ENCODE data around the gene RASL11A. TPM values are rescaled to one million over a fixed set of nuclear protein-coding genes. Genes with fewer than 3 reads are reported as not detected.

RASL11A gene
- total and polyA plus RNA-seq, 2 of the 8 experiments (the other 6 are each of a cell fraction or from before 2014, with no cell fraction given): 2.9 to 6.8 TPM

DNA sequence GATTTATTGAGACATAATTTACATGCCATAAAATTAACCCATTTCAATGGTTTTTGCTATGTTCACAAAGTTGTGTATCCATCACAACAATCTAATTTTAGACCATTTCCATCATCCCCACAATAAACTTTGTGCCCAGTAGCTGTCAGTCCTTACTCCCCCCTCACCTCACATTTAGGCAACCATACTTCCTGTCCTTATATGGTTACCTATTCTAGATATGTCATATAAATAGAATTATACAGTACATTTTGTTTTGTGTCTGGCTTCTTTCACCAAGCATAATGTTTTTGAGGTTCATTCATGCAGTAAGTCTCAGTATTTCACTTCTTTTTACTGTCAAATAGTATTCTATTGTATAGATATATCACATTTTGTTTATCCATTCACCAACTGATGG, 42.5 kb upstream of the RASL11A start:
- Histone ChIP-seq H3K9ac (replicated peaks in 1 of 4; ENCODE audit: extremely low read depth in 1 of 4, low read depth in 3 of 4, low read length in 3 of 4) (no peak overlapping the region), H3K36me3 (ENCODE audit: control insufficient read depth in 2 of 4, insufficient read depth in 4 of 4, low read length in 3 of 4) (no peaks in the 10 kb centered on the region), H4K20me1 (replicated peaks in 1 of 2; ENCODE audit: control insufficient read depth in 1 of 2, insufficient read depth in 2 of 2, low read length in 2 of 2) (no peaks in the 10 kb centered on the region), H2BK20ac (ENCODE audit: low read length) (no peak overlapping the region), H3K4ac (replicated peaks; ENCODE audit: insufficient read length, low read depth, low read length) (no peak overlapping the region), H2AK5ac (ENCODE audit: low read depth, low read length) (no peak overlapping the region), H2AFZ (ENCODE audit: low read length) (no peak overlapping the region), H3K79me2 (ENCODE audit: control insufficient read depth in 1 of 2, insufficient read depth in 2 of 2, low read length in 2 of 2) (no peaks in the 10 kb centered on the region), H3K79me1 (ENCODE audit: low read depth, low read length) (no peaks in the 10 kb centered on the region), H3K4me1 (replicated peaks in 1 of 4; ENCODE audit: control insufficient read depth in 3 of 4, insufficient read depth in 4 of 4, low read length in 3 of 4) (no peaks in the 10 kb centered on the region), H2BK5ac (ENCODE audit: low read depth, low read length) (no peak overlapping the region), H3K27me3 (replicated peaks in 1 of 4; ENCODE audit: control insufficient read depth in 3 of 4, extremely low read depth in 1 of 4, insufficient read depth in 3 of 4, low read length in 3 of 4) (no peaks in the 10 kb centered on the region), H2BK120ac (replicated peaks; ENCODE audit: low read depth, low read length) (no peak overlapping the region), H3K14ac (ENCODE audit: insufficient read length) (no peak overlapping the region), H3K56ac (replicated peaks; ENCODE audit: insufficient read length, low read depth, low read length) (no peak overlapping the region), H4K91ac (replicated peaks; ENCODE audit: insufficient read length, low read length) (no peak overlapping the region), H3K4me3 (ENCODE audit: extremely low read depth in 1 of 4, insufficient read depth in 2 of 4, low read depth in 3 of 4, low read length in 4 of 4) (no peak overlapping the region), H4K8ac (ENCODE audit: extremely low read depth, insufficient read depth, low read length) (no peak overlapping the region), H3K23me2 (ENCODE audit: low read depth, low read length) (no peaks in the 10 kb centered on the region), H3K4me2 (ENCODE audit: insufficient read depth in 1 of 2, low read depth in 2 of 2, low read length in 2 of 2) (no peak overlapping the region), H4K5ac (ENCODE audit: insufficient read length, low read depth, low read length) (no peak overlapping the region), H2BK12ac (ENCODE audit: low read depth, low read length) (no peak overlapping the region), H2BK15ac (ENCODE audit: low read length) (no peak overlapping the region), H3K27ac (ENCODE audit: low read depth, low read length) (no peak overlapping the region), H3K23ac (ENCODE audit: insufficient read length) (no peak overlapping the region), H3K9me3 (ENCODE audit: insufficient read depth in 2 of 2, low read depth in 1 of 2, low read length in 1 of 2) (no peaks in the 10 kb centered on the region), H3K18ac (ENCODE audit: extremely low read depth, low read length) (no peak overlapping the region)
- ChIA-PET POLR2A (ENCODE audit: partially characterized antibody) (no interaction called here), CTCF (ENCODE audit: partially characterized antibody) (interaction anchor here (1.6 kb wide), 1 partner anchor 16 kb away, joined by 3 read pairs; no protein-coding TSS in a partner anchor)
- DNase-seq (ENCODE audit: low read depth in 1 of 2, low spot score in 2 of 2) (no peak), FAIRE-seq (no peak)
- no peak for TF ChIP-seq JUN (IDR thresholded peaks at IDR 0.05; ENCODE audit: low read depth, low read length)
- TF ChIP-seq, protein P1, sequence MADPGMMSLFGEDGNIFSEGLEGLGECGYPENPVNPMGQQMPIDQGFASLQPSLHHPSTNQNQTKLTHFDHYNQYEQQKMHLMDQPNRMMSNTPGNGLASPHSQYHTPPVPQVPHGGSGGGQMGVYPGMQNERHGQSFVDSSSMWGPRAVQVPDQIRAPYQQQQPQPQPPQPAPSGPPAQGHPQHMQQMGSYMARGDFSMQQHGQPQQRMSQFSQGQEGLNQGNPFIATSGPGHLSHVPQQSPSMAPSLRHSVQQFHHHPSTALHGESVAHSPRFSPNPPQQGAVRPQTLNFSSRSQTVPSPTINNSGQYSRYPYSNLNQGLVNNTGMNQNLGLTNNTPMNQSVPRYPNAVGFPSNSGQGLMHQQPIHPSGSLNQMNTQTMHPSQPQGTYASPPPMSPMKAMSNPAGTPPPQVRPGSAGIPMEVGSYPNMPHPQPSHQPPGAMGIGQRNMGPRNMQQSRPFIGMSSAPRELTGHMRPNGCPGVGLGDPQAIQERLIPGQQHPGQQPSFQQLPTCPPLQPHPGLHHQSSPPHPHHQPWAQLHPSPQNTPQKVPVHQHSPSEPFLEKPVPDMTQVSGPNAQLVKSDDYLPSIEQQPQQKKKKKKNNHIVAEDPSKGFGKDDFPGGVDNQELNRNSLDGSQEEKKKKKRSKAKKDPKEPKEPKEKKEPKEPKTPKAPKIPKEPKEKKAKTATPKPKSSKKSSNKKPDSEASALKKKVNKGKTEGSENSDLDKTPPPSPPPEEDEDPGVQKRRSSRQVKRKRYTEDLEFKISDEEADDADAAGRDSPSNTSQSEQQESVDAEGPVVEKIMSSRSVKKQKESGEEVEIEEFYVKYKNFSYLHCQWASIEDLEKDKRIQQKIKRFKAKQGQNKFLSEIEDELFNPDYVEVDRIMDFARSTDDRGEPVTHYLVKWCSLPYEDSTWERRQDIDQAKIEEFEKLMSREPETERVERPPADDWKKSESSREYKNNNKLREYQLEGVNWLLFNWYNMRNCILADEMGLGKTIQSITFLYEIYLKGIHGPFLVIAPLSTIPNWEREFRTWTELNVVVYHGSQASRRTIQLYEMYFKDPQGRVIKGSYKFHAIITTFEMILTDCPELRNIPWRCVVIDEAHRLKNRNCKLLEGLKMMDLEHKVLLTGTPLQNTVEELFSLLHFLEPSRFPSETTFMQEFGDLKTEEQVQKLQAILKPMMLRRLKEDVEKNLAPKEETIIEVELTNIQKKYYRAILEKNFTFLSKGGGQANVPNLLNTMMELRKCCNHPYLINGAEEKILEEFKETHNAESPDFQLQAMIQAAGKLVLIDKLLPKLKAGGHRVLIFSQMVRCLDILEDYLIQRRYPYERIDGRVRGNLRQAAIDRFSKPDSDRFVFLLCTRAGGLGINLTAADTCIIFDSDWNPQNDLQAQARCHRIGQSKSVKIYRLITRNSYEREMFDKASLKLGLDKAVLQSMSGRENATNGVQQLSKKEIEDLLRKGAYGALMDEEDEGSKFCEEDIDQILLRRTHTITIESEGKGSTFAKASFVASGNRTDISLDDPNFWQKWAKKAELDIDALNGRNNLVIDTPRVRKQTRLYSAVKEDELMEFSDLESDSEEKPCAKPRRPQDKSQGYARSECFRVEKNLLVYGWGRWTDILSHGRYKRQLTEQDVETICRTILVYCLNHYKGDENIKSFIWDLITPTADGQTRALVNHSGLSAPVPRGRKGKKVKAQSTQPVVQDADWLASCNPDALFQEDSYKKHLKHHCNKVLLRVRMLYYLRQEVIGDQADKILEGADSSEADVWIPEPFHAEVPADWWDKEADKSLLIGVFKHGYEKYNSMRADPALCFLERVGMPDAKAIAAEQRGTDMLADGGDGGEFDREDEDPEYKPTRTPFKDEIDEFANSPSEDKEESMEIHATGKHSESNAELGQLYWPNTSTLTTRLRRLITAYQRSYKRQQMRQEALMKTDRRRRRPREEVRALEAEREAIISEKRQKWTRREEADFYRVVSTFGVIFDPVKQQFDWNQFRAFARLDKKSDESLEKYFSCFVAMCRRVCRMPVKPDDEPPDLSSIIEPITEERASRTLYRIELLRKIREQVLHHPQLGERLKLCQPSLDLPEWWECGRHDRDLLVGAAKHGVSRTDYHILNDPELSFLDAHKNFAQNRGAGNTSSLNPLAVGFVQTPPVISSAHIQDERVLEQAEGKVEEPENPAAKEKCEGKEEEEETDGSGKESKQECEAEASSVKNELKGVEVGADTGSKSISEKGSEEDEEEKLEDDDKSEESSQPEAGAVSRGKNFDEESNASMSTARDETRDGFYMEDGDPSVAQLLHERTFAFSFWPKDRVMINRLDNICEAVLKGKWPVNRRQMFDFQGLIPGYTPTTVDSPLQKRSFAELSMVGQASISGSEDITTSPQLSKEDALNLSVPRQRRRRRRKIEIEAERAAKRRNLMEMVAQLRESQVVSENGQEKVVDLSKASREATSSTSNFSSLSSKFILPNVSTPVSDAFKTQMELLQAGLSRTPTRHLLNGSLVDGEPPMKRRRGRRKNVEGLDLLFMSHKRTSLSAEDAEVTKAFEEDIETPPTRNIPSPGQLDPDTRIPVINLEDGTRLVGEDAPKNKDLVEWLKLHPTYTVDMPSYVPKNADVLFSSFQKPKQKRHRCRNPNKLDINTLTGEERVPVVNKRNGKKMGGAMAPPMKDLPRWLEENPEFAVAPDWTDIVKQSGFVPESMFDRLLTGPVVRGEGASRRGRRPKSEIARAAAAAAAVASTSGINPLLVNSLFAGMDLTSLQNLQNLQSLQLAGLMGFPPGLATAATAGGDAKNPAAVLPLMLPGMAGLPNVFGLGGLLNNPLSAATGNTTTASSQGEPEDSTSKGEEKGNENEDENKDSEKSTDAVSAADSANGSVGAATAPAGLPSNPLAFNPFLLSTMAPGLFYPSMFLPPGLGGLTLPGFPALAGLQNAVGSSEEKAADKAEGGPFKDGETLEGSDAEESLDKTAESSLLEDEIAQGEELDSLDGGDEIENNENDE (IDR thresholded peaks at IDR 0.05; ENCODE audit: insufficient replicate concordance, low read length): no peak

All from H1 (cell line).